Sigmoid colon (tissue), 7 donors: ENCODE data around the gene LAMP5. TPM values are rescaled to one million over a fixed set of nuclear protein-coding genes. Genes with fewer than 3 reads are reported as not detected.

Experiments used
- DNase-seq: peaks from one replicate; pipeline ENCODE4 v3.0.0-alpha.2; 2019
- H3K27ac ChIP-seq, 4 donors: fragments of 200-600 bp; sonication (generic); one replicate each; pipeline ENCODE4 v1.5.1; 2016 to 2019; ENCODE audit warnings: mild to moderate bottlenecking in 1 of 4
- H3K27me3 ChIP-seq, 3 donors: fragments of 200-600 bp; sonication (generic); one replicate each; pipeline ENCODE4 v1.5.1; 2019; ENCODE audit warnings: mild to moderate bottlenecking in 1 of 3
- H3K36me3 ChIP-seq, 4 donors: fragments of 200-600 bp; sonication (generic); one replicate each; pipeline ENCODE4 v1.5.1; 2016 to 2019
- H3K4me1 ChIP-seq, 4 donors: fragments of 200-600 bp; sonication (generic); one replicate each; pipeline ENCODE4 v1.5.1; 2017 to 2019
- H3K4me3 ChIP-seq, 4 donors: fragments of 200-600 bp; sonication (generic); one replicate each; pipeline ENCODE4 v1.5.1; 2017 to 2019; ENCODE audit warnings: mild to moderate bottlenecking in 2 of 4, moderate library complexity in 1 of 4
- H3K9me3 ChIP-seq, 4 donors: fragments of 200-600 bp in 3 of 4; sonication (generic) in 3 of 4; one replicate each; pipeline versions ENCODE4 v1.5.1 to v1.6.1; 2013 to 2019
- CTCF ChIP-seq, 4 experiments: fragments of 450-650 bp in 3 of 4; fragments of 200-600 bp in 1 of 4; IDR thresholded peaks; one replicate each; pipeline ENCODE4 v1.5.1; 2016 to 2019; ENCODE audit warnings: antibody characterized with exemption in 4 of 4, mild to moderate bottlenecking in 3 of 4, moderate library complexity in 2 of 4
- EP300 ChIP-seq, 4 donors: sonication (generic); formaldehyde crosslinking; IDR thresholded peaks; one replicate each; pipeline ENCODE4 v1.6.1; 2017; ENCODE audit warnings: antibody characterized with exemption in 4 of 4
- POLR2A ChIP-seq, 2 donors: fragments of 450-650 bp; IDR thresholded peaks; one replicate each; pipeline ENCODE4 v1.6.1; 2016; ENCODE audit warnings: antibody characterized with exemption in 2 of 2, mild to moderate bottlenecking in 2 of 2, moderate library complexity in 2 of 2
- POLR2AphosphoS5 ChIP-seq, 4 donors: sonication (generic); formaldehyde crosslinking; IDR thresholded peaks; one replicate each; pipeline ENCODE4 v1.6.1; 2017; ENCODE audit warnings: antibody characterized with exemption in 4 of 4
- WGBS, 2 donors: extraction: QIAGEN DNeasy Blood & Tissue Kit; methylation state at CpG; one replicate each; pipeline ENCODE4 v1.1.7; 2013; 5-methylcytosine and 5-hydroxymethylcytosine counted together
- intact Hi-C: fragments of 100-400 bp; cut with DNase I; formaldehyde crosslinking; loops from one replicate; pipeline ENCODE4 v1.15.1; 2023
- polyA plus RNA-seq, 3 donors: library from polyadenylated mRNA; stranded (reverse); fragments of 200-250 nt; gene quantifications; one replicate each; pipeline ENCODE4 v1.2.3, GENCODE V29; 2013
- total RNA-seq, 4 donors: library from RNA; depleted of rRNA; stranded (reverse); fragments of >200 nt; gene quantifications; one replicate each; pipeline ENCODE4 v1.1.0, GENCODE V29; 2016
- donor health status: healthy with polysubstance abuse.
- donor health status: Bipolar disorder and iron deficiency.
- donor health status: healthy.

Gene LAMP5
- total RNA-seq (1 to 10 TPM in 2 of 4 donors, under 1 TPM in 2; 0.16 to 3.6 (median 1.1) TPM), polyA plus RNA-seq (under 1 TPM in 2 of 3 donors, not detected in 1; 0.46 to 0.80 TPM)

DNA sequence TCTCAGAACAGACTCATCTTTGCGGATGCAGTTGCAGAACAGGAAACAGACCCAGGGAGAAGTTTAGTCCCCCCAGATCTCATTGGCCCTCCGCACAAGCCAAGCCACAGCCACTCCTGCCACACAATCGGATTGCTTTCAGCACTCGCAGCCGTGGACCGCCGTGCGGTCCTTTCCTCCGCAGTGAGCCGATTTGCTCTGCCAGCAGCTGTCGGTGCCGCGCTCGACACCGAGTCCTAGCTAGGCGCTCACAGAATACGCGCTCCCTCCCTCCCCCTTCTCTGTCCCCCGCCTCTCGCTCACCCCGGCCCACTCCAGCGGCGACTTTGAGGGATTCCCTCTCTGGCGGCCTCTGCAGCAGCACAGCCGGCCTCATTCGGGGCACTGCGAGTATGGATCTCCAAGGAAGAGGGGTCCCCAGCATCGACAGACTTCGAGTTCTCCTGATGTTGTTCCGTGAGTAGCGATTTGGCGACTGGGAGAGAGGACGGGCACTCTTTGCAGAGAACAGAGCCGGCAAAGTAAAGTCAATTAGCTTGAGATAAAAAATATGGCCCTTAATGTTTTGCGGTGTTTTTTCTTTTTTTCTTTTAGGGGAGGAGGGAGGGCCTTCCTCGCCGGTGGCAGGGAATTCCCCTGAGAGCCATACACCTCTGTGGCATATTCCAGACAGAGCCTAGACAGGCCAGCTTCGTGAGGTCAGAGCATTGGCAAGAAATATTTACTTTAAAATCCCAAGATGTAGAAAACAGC is at the start of gene LAMP5:
TSS of gene LAMP5 (plus strand) at position 130 of the 753 bp plus-strand sequence. CDS start at position 393, 263 bp downstream.
- no peak for DNase-seq
- intact Hi-C loops, result no loop called here
- no peak within 1 kb of the TSS for H3K27ac ChIP-seq
- H3K36me3 ChIP-seq, result no peaks in the 10 kb centered on the region
- peaks cover 0 to 27% (median 17%) of the 10 kb centered on the region in 4 donors for H3K4me1 ChIP-seq
- TF ChIP-seq CTCF (IDR thresholded peaks at IDR 0.05), result no peak
- no peak for TF ChIP-seq POLR2AphosphoS5 (IDR thresholded peaks at IDR 0.05)
- no peak for TF ChIP-seq EP300 (IDR thresholded peaks at IDR 0.05)
- TF ChIP-seq POLR2A (IDR thresholded peaks at IDR 0.05), result no peak
- H3K27me3 ChIP-seq, result peaks cover 15 to 67% (median 20%) of the 10 kb centered on the region in 3 donors
- H3K9me3 ChIP-seq, result no peaks in the 10 kb centered on the region
- H3K4me3 ChIP-seq, result peak within 1 kb of the TSS in 3 of 4 donors; percentile 7 to 28 (median 15)
- WGBS, 2 donors, result 1 to 4% methylated on average over 38 of the region's 38 CpGs

- Histone ChIP-seq H3K27ac (no peak overlapping the region), H3K4me3 (no peak overlapping the region), H3K27me3 (no peaks in the 10 kb centered on the region), H3K4me1 (no peaks in the 10 kb centered on the region), H3K36me3 (no peaks in the 10 kb centered on the region), H3K9me3 (no peaks in the 10 kb centered on the region)
- TF ChIP-seq EP300 (IDR thresholded peaks at IDR 0.05) (no peak), CTCF (IDR thresholded peaks at IDR 0.05) (no peak), POLR2A (IDR thresholded peaks at IDR 0.05) (no peak), POLR2AphosphoS5 (IDR thresholded peaks at IDR 0.05) (no peak)
- no peak for DNase-seq
- 59 to 76% methylated on average over 3 of the region's 3 CpGs for WGBS, 2 donors
- intact Hi-C loops, result no loop called here
Observed at GRCh38 chr20:9467995-9468394, 46.4 kb upstream of the LAMP5 start.

DNA sequence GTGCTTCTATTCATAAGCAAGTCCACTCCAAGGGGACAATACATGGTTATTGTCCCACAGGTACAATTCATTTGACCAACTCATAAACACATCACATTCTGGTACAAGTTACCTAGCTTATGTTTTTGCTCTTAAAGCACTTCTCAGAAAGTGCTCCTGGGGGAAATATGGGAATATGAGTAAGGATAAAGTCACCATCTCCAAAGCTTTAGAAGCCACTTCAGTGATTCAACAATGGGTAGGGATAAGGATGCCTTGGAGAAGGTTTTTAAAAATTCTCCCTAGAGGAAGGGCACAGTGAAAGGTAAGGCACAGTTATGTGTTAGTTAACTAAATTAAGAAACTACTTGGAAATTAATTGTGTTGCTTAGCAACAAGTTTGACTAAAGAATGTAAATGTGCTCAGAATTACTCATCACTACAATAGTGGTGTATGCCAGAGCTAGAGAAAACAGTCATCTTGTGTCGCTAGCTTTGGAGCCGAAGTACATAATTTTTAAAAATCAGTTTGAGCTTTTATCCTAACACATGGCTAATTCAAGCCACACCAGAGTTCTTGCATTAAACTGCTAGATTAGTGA is 39.5 kb upstream of the LAMP5 start:
- Histone ChIP-seq H3K4me3 (no peak overlapping the region), H3K27ac (no peak overlapping the region), H3K9me3 (no peaks in the 10 kb centered on the region), H3K36me3 (peaks cover 0 to 18% (median 0%) of the 10 kb centered on the region in 4 donors), H3K4me1 (no peaks in the 10 kb centered on the region), H3K27me3 (no peaks in the 10 kb centered on the region)
- 88 to 93% methylated on average over 2 of the region's 2 CpGs for WGBS, 2 donors
- no peak for DNase-seq
- intact Hi-C loops, result no loop called here
- TF ChIP-seq POLR2AphosphoS5 (IDR thresholded peaks at IDR 0.05) (no peak), POLR2A (IDR thresholded peaks at IDR 0.05) (no peak), CTCF (IDR thresholded peaks at IDR 0.05) (no peak), EP300 (IDR thresholded peaks at IDR 0.05) (no peak)

DNA sequence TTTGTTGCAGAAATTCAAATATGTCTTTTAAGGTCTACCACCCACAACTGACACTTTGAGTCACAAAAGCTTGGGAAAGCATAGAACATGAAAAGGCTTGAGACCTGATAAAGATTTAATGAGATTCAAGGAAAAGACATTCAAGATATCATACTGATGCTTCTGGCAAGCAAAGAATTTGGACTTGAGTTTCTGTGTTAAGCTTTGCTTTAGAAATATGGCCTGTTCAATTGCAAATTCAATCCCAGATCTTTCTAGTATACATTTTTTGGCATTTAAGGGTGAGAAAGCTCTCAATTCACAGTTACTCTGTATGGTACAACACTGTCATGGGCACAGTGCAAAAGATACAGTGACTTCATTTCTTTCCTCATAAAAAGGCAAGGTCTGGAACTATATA is 38.9 kb upstream of the LAMP5 start:
- TF ChIP-seq POLR2A (IDR thresholded peaks at IDR 0.05) (no peak), POLR2AphosphoS5 (IDR thresholded peaks at IDR 0.05) (no peak), EP300 (IDR thresholded peaks at IDR 0.05) (no peak), CTCF (IDR thresholded peaks at IDR 0.05) (no peak)
- Histone ChIP-seq H3K9me3 (no peaks in the 10 kb centered on the region), H3K27ac (no peak overlapping the region), H3K4me3 (no peak overlapping the region), H3K4me1 (no peaks in the 10 kb centered on the region), H3K27me3 (no peaks in the 10 kb centered on the region), H3K36me3 (peaks cover 0 to 18% (median 0%) of the 10 kb centered on the region in 4 donors)
- no peak for DNase-seq
- intact Hi-C loops, result no loop called here
